Measurements from ENCODE around the gene RETREG2. TPM values are rescaled to one million over a fixed set of nuclear protein-coding genes. Genes with fewer than 3 reads are reported as not detected.

RETREG2 gene
- total and polyA plus RNA-seq, 2 experiments from 2014 or later = 13.2 to 41.8 TPM

GRCh38 chr2:219215871-219216534 is 37.9 kb downstream of the RETREG2 start:
- Mint-ChIP-seq H3K9me3 (no peaks in the 10 kb centered on the region), H3K36me3 (ENCODE audit: low read depth) (peaks cover 51% of the 10 kb centered on the region), H3K4me1 (peaks cover 21% of the 10 kb centered on the region), H3K4me3 (peak overlapping the region; percentile 46; the same call in 1 of the 3 replicates), H3K27ac (peak overlapping the region; percentile 40; the same call in 1 of the 2 replicates), H3K27me3 (ENCODE audit: insufficient read depth, low read depth, poor library complexity) (peaks cover 17% of the 10 kb centered on the region)
- TF ChIP-seq ZNF462 (CRISPR knock-in tag; IDR thresholded peaks at IDR 0.05) = no peak
- no peak for TF ChIP-seq CTCF (conservative IDR thresholded peaks at IDR 0.05; ENCODE audit: low read depth in 2 of 2)
- no peak for TF ChIP-seq ETS1 (IDR thresholded peaks at IDR 0.05)
- no peak for TF ChIP-seq CREB1 (CRISPR knock-in tag; IDR thresholded peaks at IDR 0.05; ENCODE audit: low read depth)
- TF ChIP-seq EZH2 (IDR thresholded peaks at IDR 0.05; ENCODE audit: low read depth, unreplicated experiment) = no peak
- ATAC-seq (no peak), DNase-seq (ENCODE audit: low spot score) (peak; percentile 54)
- Histone ChIP-seq H3K4me3 (no peak overlapping the region), H3K27ac (ENCODE audit: low read depth) (no peak overlapping the region), H3K4me1 (ENCODE audit: insufficient read depth) (peaks cover 17% of the 10 kb centered on the region), H3K4me2 (no peak overlapping the region), H2AFZ (no peak overlapping the region), H4K20me1 (replicated peaks; ENCODE audit: insufficient read depth) (no peaks in the 10 kb centered on the region), H3K79me2 (replicated peaks; ENCODE audit: insufficient read depth) (no peaks in the 10 kb centered on the region), H3K36me3 (ENCODE audit: insufficient read depth) (no peaks in the 10 kb centered on the region; the same call in 1 of the 2 replicates), H3F3A (replicated peaks; ENCODE audit: low read depth) (peaks cover 9% of the 10 kb centered on the region; the same call in 1 of the 2 replicates), H3K27me3 (ENCODE audit: insufficient read depth) (no peaks in the 10 kb centered on the region), H3K9me2 (ENCODE audit: insufficient read depth) (no peaks in the 10 kb centered on the region)

All from GM23338 (cell line).